ENCODE measurements around the gene C10orf90.
A peak's percentile ranks its signal among the peaks of the same experiment; 100 is the strongest.

The C10orf90 gene

GRCh38 chr10:126497672-126498071 is 172.8 kb downstream of the C10orf90 start:
- Histone ChIP-seq H2BK120ac (ENCODE audit: low read depth, low read length) (no peak overlapping the region), H3K36me3 (replicated peaks in 1 of 2; ENCODE audit: control insufficient read depth in 2 of 2, insufficient read depth in 2 of 2, low read length in 2 of 2) (no peaks in the 10 kb centered on the region), H3K27ac (replicated peaks; ENCODE audit: low read length) (no peak overlapping the region), H3K4me3 (ENCODE audit: low read length in 2 of 2) (no peak overlapping the region), H3K18ac (ENCODE audit: low read length) (no peak overlapping the region), H2AFZ (ENCODE audit: low read length) (no peak overlapping the region), H3K4me2 (ENCODE audit: insufficient read depth, low read length, poor library complexity, severe bottlenecking) (no peak overlapping the region), H4K91ac (ENCODE audit: low read depth, low read length, poor library complexity) (no peak overlapping the region), H3K27me3 (ENCODE audit: control insufficient read depth in 3 of 3, insufficient read depth in 3 of 3, low read depth in 1 of 3, low read length in 3 of 3) (no peaks in the 10 kb centered on the region), H3K79me1 (ENCODE audit: low read depth, low read length) (no peaks in the 10 kb centered on the region), H3K4me1 (ENCODE audit: control insufficient read depth in 2 of 2, insufficient read depth in 1 of 2, low read depth in 1 of 2, low read length in 2 of 2) (no peaks in the 10 kb centered on the region), H3K9me3 (replicated peaks in 1 of 2; ENCODE audit: control insufficient read depth in 2 of 2, insufficient read depth in 1 of 2, low read depth in 1 of 2, low read length in 2 of 2) (no peaks in the 10 kb centered on the region), H2BK15ac (ENCODE audit: low read length) (no peak overlapping the region), H3K4ac (ENCODE audit: low read length) (no peak overlapping the region), H3K23ac (ENCODE audit: low read depth, low read length, poor library complexity) (no peak overlapping the region), H2BK5ac (ENCODE audit: low read length) (no peak overlapping the region), H4K8ac (ENCODE audit: low read depth, low read length) (no peak overlapping the region), H3K9ac (ENCODE audit: low read depth, low read length, poor library complexity) (no peak overlapping the region), H2AK5ac (ENCODE audit: low read depth, low read length) (no peak overlapping the region), H2BK12ac (ENCODE audit: low read length) (no peak overlapping the region), H3K14ac (ENCODE audit: low read length) (no peak overlapping the region)
- no CpG with 5 or more reads among the region's 2 CpGs for WGBS, 2 donors (ENCODE audit: extremely low coverage in 2 of 2, insufficient read length in 2 of 2, insufficient replicate concordance in 1 of 2)
- no peak for DNase-seq (ENCODE audit: low spot score)

- no peaks in the 10 kb centered on the region for H3K79me1 ChIP-seq (ENCODE audit: low read depth, low read length)
- H3K27me3 ChIP-seq (ENCODE audit: control insufficient read depth in 3 of 3, insufficient read depth in 3 of 3, low read depth in 1 of 3, low read length in 3 of 3) = no peaks in the 10 kb centered on the region
- H3K4me2 ChIP-seq (ENCODE audit: insufficient read depth, low read length, poor library complexity, severe bottlenecking) = no peak overlapping the region
- no peaks in the 10 kb centered on the region for H3K9me3 ChIP-seq (replicated peaks in 1 of 2; ENCODE audit: control insufficient read depth in 2 of 2, insufficient read depth in 1 of 2, low read depth in 1 of 2, low read length in 2 of 2)
- H3K4me3 ChIP-seq (ENCODE audit: low read length in 2 of 2) = no peak overlapping the region
- WGBS, 2 donors (ENCODE audit: extremely low coverage in 2 of 2, insufficient read length in 2 of 2, insufficient replicate concordance in 1 of 2) = no CpG with 5 or more reads among the region's 16 CpGs
- no peak overlapping the region for H3K23ac ChIP-seq (ENCODE audit: low read depth, low read length, poor library complexity)
- H4K91ac ChIP-seq (ENCODE audit: low read depth, low read length, poor library complexity) = no peak overlapping the region
- H3K4ac ChIP-seq (ENCODE audit: low read length) = no peak overlapping the region
- no peak overlapping the region for H3K9ac ChIP-seq (ENCODE audit: low read depth, low read length, poor library complexity)
- no peak overlapping the region for H3K18ac ChIP-seq (ENCODE audit: low read length)
- no peak overlapping the region for H2BK15ac ChIP-seq (ENCODE audit: low read length)
- H2AK5ac ChIP-seq (ENCODE audit: low read depth, low read length) = no peak overlapping the region
- H2AFZ ChIP-seq (ENCODE audit: low read length) = no peak overlapping the region
- H3K14ac ChIP-seq (ENCODE audit: low read length) = no peak overlapping the region
- H3K4me1 ChIP-seq (ENCODE audit: control insufficient read depth in 2 of 2, insufficient read depth in 1 of 2, low read depth in 1 of 2, low read length in 2 of 2) = no peaks in the 10 kb centered on the region
- no peak overlapping the region for H3K27ac ChIP-seq (replicated peaks; ENCODE audit: low read length)
- H4K8ac ChIP-seq (ENCODE audit: low read depth, low read length) = no peak overlapping the region
- no peaks in the 10 kb centered on the region for H3K36me3 ChIP-seq (replicated peaks in 1 of 2; ENCODE audit: control insufficient read depth in 2 of 2, insufficient read depth in 2 of 2, low read length in 2 of 2)
- no peak overlapping the region for H2BK5ac ChIP-seq (ENCODE audit: low read length)
- DNase-seq (ENCODE audit: low spot score) = no peak
- H2BK120ac ChIP-seq (ENCODE audit: low read depth, low read length) = no peak overlapping the region
- H2BK12ac ChIP-seq (ENCODE audit: low read length) = no peak overlapping the region
Observed at GRCh38 chr10:126496771-126497545, 173.5 kb downstream of the C10orf90 start.

- H3K14ac ChIP-seq (ENCODE audit: low read length) = no peak overlapping the region
- no peak overlapping the region for H3K27ac ChIP-seq (replicated peaks; ENCODE audit: low read length)
- no peak overlapping the region for H2BK5ac ChIP-seq (ENCODE audit: low read length)
- H2AFZ ChIP-seq (ENCODE audit: low read length) = no peak overlapping the region
- no peak overlapping the region for H2BK12ac ChIP-seq (ENCODE audit: low read length)
- H4K91ac ChIP-seq (ENCODE audit: low read depth, low read length, poor library complexity) = no peak overlapping the region
- H3K79me1 ChIP-seq (ENCODE audit: low read depth, low read length) = no peaks in the 10 kb centered on the region
- no peak overlapping the region for H2BK120ac ChIP-seq (ENCODE audit: low read depth, low read length)
- H3K9ac ChIP-seq (ENCODE audit: low read depth, low read length, poor library complexity) = no peak overlapping the region
- H3K23ac ChIP-seq (ENCODE audit: low read depth, low read length, poor library complexity) = no peak overlapping the region
- no peak overlapping the region for H3K4me2 ChIP-seq (ENCODE audit: insufficient read depth, low read length, poor library complexity, severe bottlenecking)
- no peak overlapping the region for H2AK5ac ChIP-seq (ENCODE audit: low read depth, low read length)
- no peaks in the 10 kb centered on the region for H3K4me1 ChIP-seq (ENCODE audit: control insufficient read depth in 2 of 2, insufficient read depth in 1 of 2, low read depth in 1 of 2, low read length in 2 of 2)
- H3K18ac ChIP-seq (ENCODE audit: low read length) = no peak overlapping the region
- H3K9me3 ChIP-seq (replicated peaks in 1 of 2; ENCODE audit: control insufficient read depth in 2 of 2, insufficient read depth in 1 of 2, low read depth in 1 of 2, low read length in 2 of 2) = no peaks in the 10 kb centered on the region
- no peak overlapping the region for H4K8ac ChIP-seq (ENCODE audit: low read depth, low read length)
- no peak overlapping the region for H3K4me3 ChIP-seq (ENCODE audit: low read length in 2 of 2)
- H3K27me3 ChIP-seq (ENCODE audit: control insufficient read depth in 3 of 3, insufficient read depth in 3 of 3, low read depth in 1 of 3, low read length in 3 of 3) = no peaks in the 10 kb centered on the region
- no peak for DNase-seq (ENCODE audit: low spot score)
- H3K36me3 ChIP-seq (replicated peaks in 1 of 2; ENCODE audit: control insufficient read depth in 2 of 2, insufficient read depth in 2 of 2, low read length in 2 of 2) = no peaks in the 10 kb centered on the region
- WGBS, 2 donors (ENCODE audit: extremely low coverage in 2 of 2, insufficient read length in 2 of 2, insufficient replicate concordance in 1 of 2) = no CpG with 5 or more reads among the region's 7 CpGs
- H3K4ac ChIP-seq (ENCODE audit: low read length) = no peak overlapping the region
- no peak overlapping the region for H2BK15ac ChIP-seq (ENCODE audit: low read length)
Observed at GRCh38 chr10:126491476-126491875, 179.0 kb downstream of the C10orf90 start.

GRCh38 chr10:126481181-126481580 is 189.3 kb downstream of the C10orf90 start:
- no peak overlapping the region for H2AK5ac ChIP-seq (ENCODE audit: low read depth, low read length)
- WGBS, 2 donors (ENCODE audit: extremely low coverage in 2 of 2, insufficient read length in 2 of 2, insufficient replicate concordance in 1 of 2) = no CpG with 5 or more reads among the region's 1 CpG
- H3K4ac ChIP-seq (ENCODE audit: low read length) = no peak overlapping the region
- H3K23ac ChIP-seq (ENCODE audit: low read depth, low read length, poor library complexity) = no peak overlapping the region
- no peak overlapping the region for H2BK12ac ChIP-seq (ENCODE audit: low read length)
- no peaks in the 10 kb centered on the region for H3K9me3 ChIP-seq (replicated peaks in 1 of 2; ENCODE audit: control insufficient read depth in 2 of 2, insufficient read depth in 1 of 2, low read depth in 1 of 2, low read length in 2 of 2)
- H2BK15ac ChIP-seq (ENCODE audit: low read length) = no peak overlapping the region
- H4K91ac ChIP-seq (ENCODE audit: low read depth, low read length, poor library complexity) = no peak overlapping the region
- H3K14ac ChIP-seq (ENCODE audit: low read length) = no peak overlapping the region
- no peak overlapping the region for H2AFZ ChIP-seq (ENCODE audit: low read length)
- no peak overlapping the region for H3K18ac ChIP-seq (ENCODE audit: low read length)
- H3K36me3 ChIP-seq (replicated peaks in 1 of 2; ENCODE audit: control insufficient read depth in 2 of 2, insufficient read depth in 2 of 2, low read length in 2 of 2) = no peaks in the 10 kb centered on the region
- H3K79me1 ChIP-seq (ENCODE audit: low read depth, low read length) = no peaks in the 10 kb centered on the region
- H3K9ac ChIP-seq (ENCODE audit: low read depth, low read length, poor library complexity) = no peak overlapping the region
- no peak overlapping the region for H3K27ac ChIP-seq (replicated peaks; ENCODE audit: low read length)
- H3K4me1 ChIP-seq (ENCODE audit: control insufficient read depth in 2 of 2, insufficient read depth in 1 of 2, low read depth in 1 of 2, low read length in 2 of 2) = no peaks in the 10 kb centered on the region
- no peaks in the 10 kb centered on the region for H3K27me3 ChIP-seq (ENCODE audit: control insufficient read depth in 3 of 3, insufficient read depth in 3 of 3, low read depth in 1 of 3, low read length in 3 of 3)
- peak overlapping the region in 1 of 2 donors; percentile 25 for H3K4me3 ChIP-seq (ENCODE audit: low read length in 2 of 2)
- no peak for DNase-seq (ENCODE audit: low spot score)
- H4K8ac ChIP-seq (ENCODE audit: low read depth, low read length) = no peak overlapping the region
- H3K4me2 ChIP-seq (ENCODE audit: insufficient read depth, low read length, poor library complexity, severe bottlenecking) = no peak overlapping the region
- H2BK5ac ChIP-seq (ENCODE audit: low read length) = no peak overlapping the region
- H2BK120ac ChIP-seq (ENCODE audit: low read depth, low read length) = no peak overlapping the region
